DMS153 (cell line): ENCODE measurements around the gene UQCRHL.

ENCODE experiments used
- DNase-seq: peaks from one replicate; lab custom pipeline; 2025; lab: John Stamatoyannopoulos, UW

The UQCRHL gene

DNA sequence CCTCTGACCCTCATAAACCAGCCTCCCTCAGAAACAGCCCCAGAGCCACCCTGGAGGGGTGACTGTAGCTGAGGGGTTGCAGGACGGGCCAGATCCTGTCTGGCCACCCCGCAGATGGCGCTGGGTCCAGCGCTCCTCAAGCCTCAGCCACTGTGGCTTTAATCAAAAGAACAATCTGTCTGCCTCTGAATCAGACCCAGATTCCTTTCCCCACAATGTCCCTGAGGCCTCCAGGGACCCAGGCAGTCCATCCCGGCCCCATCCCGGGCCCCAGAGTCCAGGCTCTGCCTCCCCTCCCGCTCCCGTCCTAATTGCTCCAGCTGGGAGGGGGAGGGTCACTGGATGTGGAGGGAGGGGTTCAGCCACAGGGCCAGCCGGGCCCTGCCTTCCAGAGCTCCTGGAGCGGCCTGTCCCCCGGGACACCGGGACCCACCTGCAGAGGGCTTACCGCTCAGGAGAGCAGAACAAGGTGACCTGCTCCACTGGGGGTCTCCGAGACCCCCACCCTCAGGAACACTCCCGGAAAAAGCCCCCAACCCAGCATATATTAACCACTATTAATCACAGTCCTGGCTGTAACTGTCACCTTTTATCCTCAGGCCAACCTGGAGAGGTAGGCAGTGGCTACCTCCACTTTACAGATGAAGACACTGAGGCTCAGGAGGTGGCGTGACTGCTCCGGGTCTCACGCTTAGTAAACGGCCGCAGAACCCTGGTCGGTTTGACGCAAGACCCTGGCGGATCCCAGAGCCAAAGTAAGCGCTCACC is 49.7 kb downstream of the UQCRHL start:
- no peak for DNase-seq
